NCI-H2107 (cell line): ENCODE data around the gene TP53BP2.
"Not testable (repeated sequence)": the region's sequence is repeated elsewhere in the genome, so short reads cannot be mapped to it uniquely, and the experiment has no call there.

Experiments
- DNase-seq: peaks from one replicate; lab custom pipeline; 2025; lab: John Stamatoyannopoulos, UW

The TP53BP2 gene

GRCh38 chr1:223831755-223832636 is 13.8 kb downstream of the TP53BP2 start:
- DNase-seq, result no peak

- DNase-seq, result no peak
Measured at GRCh38 chr1:223829678-223830077, 16.1 kb downstream of the TP53BP2 start.

DNA sequence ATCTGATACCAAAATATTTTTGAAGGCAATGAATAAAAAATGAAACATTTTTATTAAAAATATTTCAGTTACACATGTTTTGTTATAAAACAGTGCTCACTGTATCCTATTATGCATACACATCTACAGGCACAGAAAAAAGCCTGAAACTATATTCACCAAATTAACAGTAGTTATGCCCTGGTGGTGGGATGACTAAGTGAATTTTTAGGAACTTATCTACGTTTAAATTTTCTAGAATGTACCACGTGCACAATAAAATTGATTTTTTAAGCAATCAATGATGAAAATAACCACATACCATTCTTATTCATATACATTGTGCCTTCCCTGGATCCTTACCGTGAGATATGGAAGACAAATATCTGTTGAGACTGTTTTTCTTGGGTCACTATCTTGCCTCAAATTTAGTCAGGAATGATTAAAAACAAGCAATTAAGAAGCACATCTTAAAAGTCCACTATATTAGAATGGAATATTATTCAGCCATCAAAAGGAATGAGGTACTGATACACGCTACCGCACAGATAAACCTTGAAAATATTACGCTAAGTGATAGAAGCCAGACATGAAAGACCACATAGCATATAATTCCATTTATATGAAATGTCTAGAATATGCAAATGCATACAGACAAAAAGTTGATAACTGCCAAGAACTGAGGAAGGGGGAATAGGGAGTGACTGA is 17.4 kb downstream of the TP53BP2 start:
- DNase-seq, result no peak

DNA sequence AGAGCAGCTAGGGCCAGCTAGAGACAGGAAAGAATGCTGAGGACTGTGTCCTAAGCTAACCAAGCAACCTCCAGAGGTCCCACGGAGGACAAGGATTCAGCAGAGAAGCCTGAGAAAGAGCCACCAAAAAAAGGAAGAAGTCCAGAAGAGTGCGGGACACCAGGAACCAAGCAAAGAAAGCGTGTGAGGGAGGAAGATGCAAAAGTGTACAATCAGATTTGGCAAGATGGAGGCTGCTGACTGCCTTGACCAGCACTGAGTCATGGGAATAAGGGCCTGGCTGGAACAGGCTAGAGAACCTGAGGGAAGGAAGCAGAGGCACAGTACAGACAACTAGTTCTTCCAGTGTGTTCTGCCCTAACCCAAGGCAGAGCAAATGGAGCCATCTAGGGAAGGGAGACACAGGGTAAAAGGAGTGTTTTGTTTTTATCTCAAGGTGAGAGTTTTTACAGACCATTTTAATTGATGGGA is 18.5 kb downstream of the TP53BP2 start:
- no peak for DNase-seq

DNA sequence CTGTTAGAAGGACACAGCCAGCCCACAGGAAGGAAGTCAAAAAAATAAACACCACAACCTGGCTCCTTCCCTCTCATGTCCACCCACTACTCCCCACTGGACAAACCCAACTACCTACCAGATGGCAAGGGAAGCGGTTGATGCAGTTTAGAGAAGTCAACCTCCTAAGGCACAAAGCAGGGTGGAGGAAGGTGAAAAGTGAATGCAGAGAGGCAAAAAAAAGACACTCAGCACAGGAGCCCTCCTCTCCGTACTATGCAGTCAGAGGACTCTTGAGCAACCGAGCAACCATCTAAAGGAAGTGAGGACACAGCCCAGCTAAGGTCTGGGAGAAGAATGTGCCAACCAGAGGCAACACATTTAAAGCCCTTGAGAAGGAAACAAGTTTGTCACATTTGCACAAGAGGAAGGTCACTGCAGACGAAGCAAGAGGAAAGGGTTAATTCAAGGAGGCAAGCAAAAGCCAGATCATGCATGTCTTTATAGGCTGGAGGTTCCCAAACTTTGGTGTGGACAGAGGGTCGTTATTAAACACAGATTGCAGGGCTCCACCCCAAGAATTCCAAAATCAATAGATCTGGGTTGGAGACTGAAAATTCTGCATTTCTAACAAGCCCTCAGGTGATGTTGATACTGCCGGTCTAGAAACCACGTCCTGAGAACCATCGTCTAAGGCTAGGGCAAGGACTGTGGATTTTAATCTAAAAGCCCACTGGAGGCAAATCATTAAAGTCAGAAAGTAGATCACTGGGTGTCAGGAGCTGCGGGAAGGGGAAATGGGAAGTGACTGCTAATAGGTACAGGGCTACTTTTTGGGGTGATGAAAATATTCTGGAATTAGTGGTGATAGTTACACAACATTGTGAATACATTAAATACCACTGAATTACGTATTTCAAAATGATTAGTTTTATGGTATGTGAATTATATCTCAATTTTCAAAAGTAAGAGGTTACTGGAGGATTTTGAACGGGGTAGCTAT is 19.7 kb downstream of the TP53BP2 start:
- DNase-seq, result no peak

DNA sequence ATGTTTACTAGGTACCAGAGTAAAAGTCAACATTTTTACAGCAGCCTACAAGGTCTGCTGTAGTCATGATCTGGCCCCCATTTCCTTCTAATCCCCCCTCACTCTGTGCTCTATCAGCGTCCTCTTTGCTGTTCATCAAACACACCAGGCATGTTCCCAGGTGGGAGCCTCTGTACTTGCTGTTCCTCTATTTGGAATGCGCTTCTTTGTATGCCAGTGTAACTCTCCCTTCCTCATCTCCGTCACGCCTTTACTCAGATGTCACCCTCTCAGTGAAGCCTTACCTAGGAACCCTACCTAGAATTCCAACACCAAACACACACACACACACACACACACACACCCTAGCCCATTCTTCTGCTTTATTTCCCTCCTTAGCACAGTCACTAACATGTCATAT is 21.0 kb downstream of the TP53BP2 start:
- DNase-seq, result no peak

DNA sequence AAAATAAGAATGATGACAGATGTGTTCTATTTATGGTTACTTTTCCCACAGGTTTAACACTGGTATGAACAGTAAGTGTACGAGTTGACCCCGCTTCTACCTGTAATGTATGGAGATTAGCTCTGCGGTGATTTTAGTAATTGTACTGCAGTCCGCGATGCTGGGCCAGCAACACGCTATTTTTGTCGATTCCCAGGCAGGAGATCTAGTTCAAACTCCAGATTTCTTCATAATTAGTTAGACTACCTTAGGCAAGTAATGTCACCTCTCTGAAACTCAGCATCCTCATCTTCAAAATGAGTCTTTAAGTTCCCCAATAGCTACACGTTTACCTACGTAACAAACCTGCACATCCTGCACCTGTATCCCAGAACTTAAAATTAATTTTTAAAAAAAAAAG is 21.5 kb downstream of the TP53BP2 start:
- no peak for DNase-seq

- no peak for DNase-seq
Measured at GRCh38 chr1:223820971-223821370, 24.8 kb downstream of the TP53BP2 start.

GRCh38 chr1:223820515-223820858 is 25.3 kb downstream of the TP53BP2 start:
- DNase-seq, result no peak

DNA sequence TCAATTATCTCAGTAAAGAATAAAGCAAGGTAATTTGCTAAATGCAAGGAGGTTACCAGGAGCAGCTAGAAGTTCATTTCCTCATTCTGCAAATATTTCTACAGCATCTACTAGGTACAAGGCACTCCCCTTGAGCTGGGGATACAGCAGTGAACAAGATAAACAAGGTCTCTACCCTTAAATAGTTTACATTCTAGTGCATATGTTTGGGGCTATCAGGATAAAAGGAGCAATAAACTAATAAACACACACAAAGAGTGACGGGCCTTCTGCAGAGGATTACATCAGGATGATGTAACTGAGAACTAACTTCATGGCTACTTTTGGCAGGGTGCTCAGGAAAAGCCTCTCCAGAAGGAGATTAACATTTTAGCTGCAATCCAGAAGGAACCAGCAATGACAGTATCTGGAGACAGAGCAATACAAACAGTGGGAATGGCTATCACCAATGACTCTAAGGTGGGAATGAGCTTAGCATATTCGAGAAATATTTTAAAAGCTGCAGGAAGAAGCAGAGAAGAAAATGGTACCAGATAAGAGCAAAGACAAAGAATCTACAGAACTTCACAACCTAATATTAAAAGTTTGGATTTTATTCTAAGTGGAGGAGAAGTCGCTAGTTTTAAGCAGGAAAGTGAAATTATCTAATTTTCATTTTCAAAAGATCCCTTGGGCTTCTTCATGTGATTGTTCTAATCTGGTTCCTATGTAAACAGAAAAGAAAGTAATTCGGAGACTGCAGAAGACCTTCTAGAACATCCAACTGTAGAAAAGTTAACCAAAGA is 25.8 kb downstream of the TP53BP2 start:
- DNase-seq, result no peak

GRCh38 chr1:223817265-223817664 is 28.5 kb downstream of the TP53BP2 start:
- not testable (repeated sequence) for DNase-seq

GRCh38 chr1:223815865-223816264 is 29.9 kb downstream of the TP53BP2 start:
- no peak for DNase-seq

DNA sequence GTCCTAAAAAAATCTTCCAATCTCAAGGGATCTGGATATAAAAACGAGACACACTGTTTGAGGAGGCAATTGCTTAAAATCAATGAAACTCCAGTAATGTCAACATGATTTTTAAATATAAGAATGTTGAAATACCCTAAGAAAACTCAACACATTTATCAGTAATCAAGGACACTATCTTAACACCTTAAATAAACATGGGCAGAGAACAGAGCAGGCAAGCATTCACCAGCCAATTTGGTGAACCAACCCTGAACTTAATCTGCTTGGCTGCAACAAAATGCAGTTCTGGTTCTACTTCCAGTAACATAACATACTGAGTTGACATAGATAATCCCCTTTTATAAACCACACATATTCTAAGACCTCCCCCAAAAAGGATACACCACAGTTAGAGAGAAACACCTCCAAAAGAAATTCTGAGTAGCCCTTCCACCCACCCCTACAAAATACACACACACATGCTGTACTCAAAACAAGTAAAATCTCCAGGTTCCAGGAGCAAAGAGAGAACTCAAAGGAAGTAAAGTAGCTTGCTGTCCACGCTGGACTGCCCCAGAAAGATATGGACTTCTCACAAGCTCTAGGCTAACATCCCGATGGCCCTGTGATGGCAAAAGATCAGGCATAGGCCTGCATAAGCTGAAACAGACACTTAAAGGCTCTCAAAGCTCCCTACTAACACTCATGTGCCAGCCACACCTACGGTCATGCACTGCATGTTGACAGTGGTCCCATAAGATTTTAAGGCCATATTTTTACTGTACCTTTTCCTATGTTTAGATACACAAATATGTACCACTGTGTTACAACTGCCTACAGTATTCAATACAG is 30.5 kb downstream of the TP53BP2 start:
- no peak for DNase-seq

GRCh38 chr1:223813645-223814044 is 32.1 kb downstream of the TP53BP2 start:
- no peak for DNase-seq

DNA sequence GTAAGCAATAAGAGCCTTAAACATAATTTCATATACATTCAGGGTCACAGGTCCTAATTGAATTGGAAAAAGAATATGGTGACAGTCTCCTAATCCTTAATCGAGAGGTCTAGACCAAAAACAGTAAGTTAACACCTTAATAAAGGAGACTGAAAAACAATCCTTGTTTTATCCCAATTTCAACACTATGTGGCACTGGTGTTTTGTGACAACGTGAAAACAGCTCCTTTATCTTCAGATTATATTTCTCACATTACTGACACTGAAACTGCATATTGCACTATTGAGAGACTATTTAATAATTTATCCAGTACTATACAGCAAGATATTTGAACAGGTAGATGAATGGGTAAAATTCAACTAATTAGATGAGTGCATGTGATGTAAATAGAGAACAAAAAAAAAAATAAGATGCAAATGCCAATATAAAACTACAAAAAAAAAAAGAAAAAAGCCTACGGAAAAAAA is 34.1 kb downstream of the TP53BP2 start:
- no peak for DNase-seq

- DNase-seq, result no peak
Measured at GRCh38 chr1:223810586-223810985, 35.2 kb downstream of the TP53BP2 start.

GRCh38 chr1:223809905-223810304 is 35.8 kb downstream of the TP53BP2 start:
- DNase-seq, result not testable (repeated sequence)

- DNase-seq, result no peak
Measured at GRCh38 chr1:223803211-223803610, 42.5 kb downstream of the TP53BP2 start.

GRCh38 chr1:223802602-223803001 is 43.1 kb downstream of the TP53BP2 start:
- no peak for DNase-seq

DNA sequence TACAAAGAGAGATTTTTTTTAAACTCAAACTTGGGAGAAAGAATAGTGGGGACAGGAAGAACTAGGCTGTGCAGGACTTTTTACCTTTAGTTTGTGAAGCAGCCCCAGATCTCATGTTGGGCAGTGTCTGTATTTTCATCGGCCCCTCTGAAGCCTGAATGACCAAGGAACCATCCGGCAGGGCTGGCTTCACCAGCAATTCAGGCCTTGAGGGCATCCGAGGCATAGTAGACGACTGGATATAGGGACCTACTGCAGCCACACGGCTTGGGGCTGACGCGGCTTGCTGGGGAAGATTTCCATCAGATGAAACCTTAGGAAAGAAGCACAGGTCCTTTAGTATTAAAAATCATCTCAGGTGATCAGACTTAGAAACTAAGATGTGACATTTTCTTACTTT is 43.7 kb downstream of the TP53BP2 start:
- DNase-seq, result no peak
